ENCODE measurements around the gene IL1RAPL2. TPM values are rescaled to one million over a fixed set of nuclear protein-coding genes. Genes with fewer than 3 reads are reported as not detected.

The IL1RAPL2 gene
- total and polyA plus RNA-seq, 8 donors = 0.13 to 1.1 (median 0.47) TPM; not detected in 2

GRCh38 chrX:105210258-105210657 is 644.3 kb downstream of the IL1RAPL2 start:
- Histone ChIP-seq H3K4me3 (no peak overlapping the region), H3K9me3 (no peaks in the 10 kb centered on the region), H3K27me3 (no peaks in the 10 kb centered on the region), H3K36me3 (no peaks in the 10 kb centered on the region), H3K27ac (no peak overlapping the region), H3K4me1 (no peaks in the 10 kb centered on the region)
- intact Hi-C loops (cut with DNase I) = no loop called here
- DNase-seq = no peak
- no peak for ATAC-seq
- no peak for TF ChIP-seq CTCF (IDR thresholded peaks at IDR 0.05)

GRCh38 chrX:105211066-105211575 is 645.1 kb downstream of the IL1RAPL2 start:
- H3K4me1 ChIP-seq = no peaks in the 10 kb centered on the region
- H3K27me3 ChIP-seq = no peaks in the 10 kb centered on the region
- no peaks in the 10 kb centered on the region for H3K9me3 ChIP-seq
- ATAC-seq (no peak), DNase-seq (no peak)
- no peak for TF ChIP-seq CTCF (IDR thresholded peaks at IDR 0.05)
- no peaks in the 10 kb centered on the region for H3K36me3 ChIP-seq
- H3K4me3 ChIP-seq = no peak overlapping the region
- H3K27ac ChIP-seq = no peak overlapping the region
- intact Hi-C loops (cut with DNase I) = no loop called here

GRCh38 chrX:105219454-105220401 is 653.7 kb downstream of the IL1RAPL2 start:
- TF ChIP-seq CTCF (IDR thresholded peaks at IDR 0.05) = no peak
- ATAC-seq = no peak
- no peaks in the 10 kb centered on the region for H3K27me3 ChIP-seq
- intact Hi-C loops (cut with DNase I) = no loop called here
- H3K9me3 ChIP-seq = no peaks in the 10 kb centered on the region
- H3K4me3 ChIP-seq = no peak overlapping the region
- H3K36me3 ChIP-seq = no peaks in the 10 kb centered on the region
- H3K4me1 ChIP-seq = no peaks in the 10 kb centered on the region
- no peak overlapping the region for H3K27ac ChIP-seq
- peak in 1 of 4 donors; percentile 37 for DNase-seq

- DNase-seq (no peak), ATAC-seq (no peak)
- Histone ChIP-seq H3K9me3 (no peaks in the 10 kb centered on the region), H3K4me3 (no peak within 1 kb of the TSS), H3K27me3 (no peaks in the 10 kb centered on the region), H3K27ac (no peak within 1 kb of the TSS), H3K4me1 (no peaks in the 10 kb centered on the region), H3K36me3 (no peaks in the 10 kb centered on the region)
- no peak for TF ChIP-seq CTCF (IDR thresholded peaks at IDR 0.05)
- intact Hi-C loops (cut with DNase I) = no loop called here
These were observed 654.6 kb downstream of the IL1RAPL2 start, which contains the start of gene TEX13A for GRCh38 chrX:105220636-105221035. TEX13A (minus strand) TSS chrX:105220694; CDS start chrX:105220397, 297 bp downstream.

- Histone ChIP-seq H3K27ac (no peak overlapping the region), H3K4me1 (no peaks in the 10 kb centered on the region), H3K4me3 (no peak overlapping the region), H3K36me3 (no peaks in the 10 kb centered on the region), H3K9me3 (no peaks in the 10 kb centered on the region), H3K27me3 (no peaks in the 10 kb centered on the region)
- intact Hi-C loops (cut with DNase I) = no loop called here
- no peak for DNase-seq
- no peak for ATAC-seq
- no peak for TF ChIP-seq CTCF (IDR thresholded peaks at IDR 0.05)
These were observed 655.4 kb downstream of the IL1RAPL2 start for GRCh38 chrX:105221374-105221773.
